ENCODE results near the gene SLC2A3.
"Not testable (repeated sequence)": the region's sequence is repeated elsewhere in the genome, so short reads cannot be mapped to it uniquely, and the experiment has no call there.

- TF ChIP-seq CTCF (IDR thresholded peaks at IDR 0.05); POLR2A (IDR thresholded peaks at IDR 0.05); POLR2AphosphoS5 (IDR thresholded peaks at IDR 0.05); EP300 (IDR thresholded peaks at IDR 0.05; ENCODE audit: low read depth): not testable (repeated sequence)
These were observed 17.8 kb downstream of the SLC2A3 start for GRCh38 chr12:7918268-7918590.

Measured in transverse colon (tissue), 4 donors.